ENCODE data around the gene SLCO3A1.

Gene SLCO3A1

DNA sequence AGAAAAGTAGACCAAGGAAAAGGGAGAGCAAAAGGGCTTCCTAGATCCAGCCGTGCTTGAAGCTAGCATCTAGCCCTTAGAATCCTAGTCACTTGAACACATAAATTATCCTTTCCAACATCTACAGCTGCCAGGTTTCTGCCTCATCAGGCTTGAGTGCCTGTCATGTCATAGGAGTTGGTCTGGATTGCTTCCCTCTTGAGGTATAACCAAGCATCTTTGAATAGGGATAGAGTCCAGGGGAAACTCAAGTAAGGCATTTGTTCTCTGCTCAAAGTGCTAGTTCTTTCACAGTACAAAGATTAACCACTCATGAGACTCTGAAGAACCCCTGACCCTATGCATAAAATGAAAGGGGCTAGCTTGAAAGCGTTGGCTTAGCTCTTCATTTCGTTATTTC lies 72.3 kb downstream of the SLCO3A1 start:
- H3K27me3 ChIP-seq (ENCODE audit: insufficient read depth, low read length) = no peaks in the 10 kb centered on the region
- H3K9ac ChIP-seq (ENCODE audit: low read depth, low read length) = no peak overlapping the region
- H3K27ac ChIP-seq (ENCODE audit: low read depth, low read length) = no peak overlapping the region
- no peak overlapping the region for H3K4me3 ChIP-seq (ENCODE audit: low read length)
- no peaks in the 10 kb centered on the region for H3K36me3 ChIP-seq (ENCODE audit: insufficient read depth, low read length)
- H3K9me3 ChIP-seq (ENCODE audit: insufficient read depth, low read depth, low read length) = no peaks in the 10 kb centered on the region
- WGBS = 91% methylated on average over 3 of the region's 3 CpGs
- peaks cover 37% of the 10 kb centered on the region for H3K4me1 ChIP-seq (ENCODE audit: insufficient read depth, low read length)

DNA sequence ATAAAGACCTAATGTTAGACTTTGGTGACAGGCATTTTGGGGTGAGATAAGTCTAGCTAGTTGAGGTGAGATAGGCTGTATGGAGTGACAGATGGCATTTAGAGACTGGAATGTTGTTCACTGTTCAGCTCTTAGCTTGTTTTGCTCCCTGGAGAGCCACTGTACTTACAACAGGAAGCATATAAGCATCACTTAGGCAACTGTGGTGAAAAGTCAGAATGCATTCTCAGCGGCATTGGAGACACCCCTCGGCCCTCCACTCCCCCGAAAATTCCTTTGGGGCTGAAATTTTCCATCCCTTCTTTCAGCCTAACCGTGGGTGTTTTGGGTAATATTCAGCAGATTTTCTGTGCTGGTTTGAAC lies 73.4 kb downstream of the SLCO3A1 start:
- H3K27ac ChIP-seq (ENCODE audit: low read depth, low read length) = no peak overlapping the region
- no peak overlapping the region for H3K9ac ChIP-seq (ENCODE audit: low read depth, low read length)
- no peaks in the 10 kb centered on the region for H3K27me3 ChIP-seq (ENCODE audit: insufficient read depth, low read length)
- no peaks in the 10 kb centered on the region for H3K36me3 ChIP-seq (ENCODE audit: insufficient read depth, low read length)
- no peak overlapping the region for H3K4me3 ChIP-seq (ENCODE audit: low read length)
- peaks cover 46% of the 10 kb centered on the region for H3K4me1 ChIP-seq (ENCODE audit: insufficient read depth, low read length)
- WGBS = 68% methylated on average over 3 of the region's 4 CpGs
- H3K9me3 ChIP-seq (ENCODE audit: insufficient read depth, low read depth, low read length) = no peaks in the 10 kb centered on the region

DNA sequence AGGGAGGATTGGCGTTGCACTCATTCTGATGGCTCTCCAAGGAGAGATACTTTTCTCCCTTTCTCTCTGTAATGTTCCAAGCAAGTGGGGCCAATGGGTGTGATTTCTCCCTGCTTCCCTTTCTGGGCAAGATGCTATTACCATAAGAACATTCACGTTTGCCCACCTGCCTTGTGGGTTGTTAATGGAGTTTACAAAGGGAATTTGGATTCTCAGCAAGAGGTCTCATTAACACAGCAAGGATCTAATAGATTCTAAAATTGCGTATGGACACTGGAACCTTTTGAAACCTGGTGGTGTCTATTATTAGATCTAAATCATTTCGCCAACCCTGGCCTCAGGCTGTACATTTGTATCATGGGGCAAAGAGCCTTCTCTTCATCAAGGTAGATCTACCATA lies 74.1 kb downstream of the SLCO3A1 start:
- no peak overlapping the region for H3K27ac ChIP-seq (ENCODE audit: low read depth, low read length)
- no peak overlapping the region for H3K4me3 ChIP-seq (ENCODE audit: low read length)
- H3K27me3 ChIP-seq (ENCODE audit: insufficient read depth, low read length) = no peaks in the 10 kb centered on the region
- peaks cover 46% of the 10 kb centered on the region for H3K4me1 ChIP-seq (ENCODE audit: insufficient read depth, low read length)
- 83% methylated on average over 3 of the region's 4 CpGs for WGBS
- H3K9me3 ChIP-seq (ENCODE audit: insufficient read depth, low read depth, low read length) = no peaks in the 10 kb centered on the region
- H3K36me3 ChIP-seq (ENCODE audit: insufficient read depth, low read length) = no peaks in the 10 kb centered on the region
- H3K9ac ChIP-seq (ENCODE audit: low read depth, low read length) = no peak overlapping the region

DNA sequence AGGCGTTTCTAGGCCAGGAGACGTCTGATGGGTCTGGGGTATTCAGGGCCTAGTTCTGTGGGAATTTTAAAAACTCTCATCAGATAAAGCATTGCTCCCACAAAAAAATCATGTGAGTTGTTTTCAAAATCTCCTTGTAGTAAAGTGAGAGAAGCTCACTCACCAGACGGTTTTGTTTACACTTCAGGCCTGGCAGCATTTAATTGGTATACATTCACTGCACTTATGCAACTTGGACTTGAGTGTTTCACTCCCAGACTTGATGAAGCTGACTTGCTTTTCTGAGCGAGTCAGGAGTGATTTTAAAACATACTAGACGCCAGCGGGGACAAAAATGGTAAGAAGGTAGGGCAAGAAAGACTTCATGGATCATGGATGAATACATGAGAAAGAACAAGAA lies 75.2 kb downstream of the SLCO3A1 start:
- H3K27me3 ChIP-seq (ENCODE audit: insufficient read depth, low read length) = no peaks in the 10 kb centered on the region
- 92% methylated on average over 6 of the region's 6 CpGs for WGBS

DNA sequence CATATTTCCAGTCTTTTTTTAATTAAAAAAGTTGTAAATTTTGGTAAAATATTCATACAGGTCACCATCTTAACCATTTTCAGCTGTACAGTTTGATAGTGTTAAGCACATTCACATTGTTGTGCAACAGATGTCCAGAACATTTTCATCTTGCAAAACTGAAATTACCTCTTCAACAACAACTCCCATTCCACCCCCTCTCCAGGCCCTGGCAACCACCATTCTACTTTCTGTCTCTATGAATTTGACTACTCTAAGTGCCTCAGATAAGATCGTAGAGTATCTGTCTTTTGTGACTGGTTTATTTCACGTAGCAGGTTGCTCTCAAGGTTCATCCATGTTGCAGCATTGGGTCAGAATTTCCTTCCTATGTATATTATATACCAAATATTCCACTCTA lies 76.0 kb downstream of the SLCO3A1 start:
- H3K9me3 ChIP-seq (ENCODE audit: insufficient read depth, low read depth, low read length) = no peaks in the 10 kb centered on the region; the same call in 1 of the 2 replicates
- H3K4me3 ChIP-seq (ENCODE audit: low read length) = no peak overlapping the region
- no peak overlapping the region for H3K9ac ChIP-seq (ENCODE audit: low read depth, low read length)
- no peaks in the 10 kb centered on the region for H3K36me3 ChIP-seq (ENCODE audit: insufficient read depth, low read length)
- H3K4me1 ChIP-seq (ENCODE audit: insufficient read depth, low read length) = peaks cover 32% of the 10 kb centered on the region
- H3K27me3 ChIP-seq (ENCODE audit: insufficient read depth, low read length) = no peaks in the 10 kb centered on the region
- 100% methylated on average over 2 of the region's 2 CpGs for WGBS
- H3K27ac ChIP-seq (ENCODE audit: low read depth, low read length) = no peak overlapping the region

More for the DNA sequence above, 75.2 kb downstream of the SLCO3A1 start:
- H3K36me3 ChIP-seq (ENCODE audit: insufficient read depth, low read length) = no peaks in the 10 kb centered on the region
- no peak overlapping the region for H3K4me3 ChIP-seq (ENCODE audit: low read length)
- H3K9ac ChIP-seq (ENCODE audit: low read depth, low read length) = no peak overlapping the region
- H3K27ac ChIP-seq (ENCODE audit: low read depth, low read length) = no peak overlapping the region
- peaks cover 40% of the 10 kb centered on the region for H3K4me1 ChIP-seq (ENCODE audit: insufficient read depth, low read length)
- no peaks in the 10 kb centered on the region for H3K9me3 ChIP-seq (ENCODE audit: insufficient read depth, low read depth, low read length)

DNA sequence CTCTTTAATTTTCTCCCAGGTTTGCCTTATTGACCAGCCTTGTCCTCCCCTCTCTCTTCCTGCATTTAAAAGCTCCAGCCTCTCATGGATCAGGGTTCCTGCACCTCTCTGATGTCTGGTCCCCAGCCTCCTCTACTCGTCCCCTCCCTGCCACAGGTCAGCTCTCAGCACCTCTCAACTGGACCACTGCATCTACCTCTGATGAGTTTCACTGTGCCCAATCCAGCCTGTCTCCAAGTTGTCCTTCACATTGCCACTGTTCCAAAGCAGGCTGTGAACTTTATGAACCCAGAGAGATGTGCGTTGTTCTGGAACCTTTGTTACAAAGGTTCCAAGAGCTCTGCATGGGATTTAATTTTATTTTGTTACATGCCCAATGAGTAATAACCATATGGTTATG lies 76.6 kb downstream of the SLCO3A1 start:
- H3K36me3 ChIP-seq (ENCODE audit: insufficient read depth, low read length) = no peaks in the 10 kb centered on the region
- WGBS = 92% methylated on average over 2 of the region's 2 CpGs
- no peak overlapping the region for H3K4me3 ChIP-seq (ENCODE audit: low read length)
- no peak overlapping the region for H3K9ac ChIP-seq (ENCODE audit: low read depth, low read length)
- H3K27me3 ChIP-seq (ENCODE audit: insufficient read depth, low read length) = no peaks in the 10 kb centered on the region
- no peak overlapping the region for H3K27ac ChIP-seq (ENCODE audit: low read depth, low read length)
- H3K9me3 ChIP-seq (ENCODE audit: insufficient read depth, low read depth, low read length) = no peaks in the 10 kb centered on the region; the same call in 1 of the 2 replicates
- H3K4me1 ChIP-seq (ENCODE audit: insufficient read depth, low read length) = peaks cover 31% of the 10 kb centered on the region

DNA sequence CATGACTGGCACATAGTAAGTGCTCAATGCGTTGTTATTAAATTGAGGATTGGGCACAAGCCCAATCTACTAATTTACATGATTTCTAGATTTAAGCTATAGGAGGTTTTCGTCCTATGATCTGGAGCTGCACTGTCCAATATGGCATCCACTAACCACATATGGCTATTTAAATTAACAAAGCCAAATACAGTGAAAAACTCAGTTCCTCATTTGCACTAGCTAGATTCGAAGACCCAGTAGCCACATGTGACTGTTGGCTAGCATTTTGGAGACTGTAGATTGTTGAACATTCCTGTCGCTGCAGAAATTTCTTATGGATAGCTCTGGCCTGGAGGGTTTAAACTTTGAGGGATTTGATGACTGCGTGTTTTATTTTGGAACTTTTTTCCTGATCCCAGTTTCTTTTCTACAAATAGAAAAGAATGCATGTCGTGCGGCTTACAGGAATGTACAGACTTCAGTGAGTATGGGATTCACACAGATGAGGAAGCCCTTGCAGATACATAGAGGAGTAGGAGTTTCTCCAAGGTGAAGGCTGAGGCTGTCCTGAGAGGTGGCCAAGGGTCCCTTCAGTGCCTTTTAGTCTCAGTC lies 82.8 kb downstream of the SLCO3A1 start:
- 95% methylated on average over 6 of the region's 7 CpGs for WGBS
- H3K27me3 ChIP-seq (ENCODE audit: insufficient read depth, low read length) = no peaks in the 10 kb centered on the region
- H3K36me3 ChIP-seq (ENCODE audit: insufficient read depth, low read length) = no peaks in the 10 kb centered on the region
- no peak overlapping the region for H3K4me3 ChIP-seq (ENCODE audit: low read length)
- H3K4me1 ChIP-seq (ENCODE audit: insufficient read depth, low read length) = peaks cover 18% of the 10 kb centered on the region
- no peak overlapping the region for H3K27ac ChIP-seq (ENCODE audit: low read depth, low read length)
- H3K9me3 ChIP-seq (ENCODE audit: insufficient read depth, low read depth, low read length) = no peaks in the 10 kb centered on the region; the same call in 1 of the 2 replicates
- no peak overlapping the region for H3K9ac ChIP-seq (ENCODE audit: low read depth, low read length)

DNA sequence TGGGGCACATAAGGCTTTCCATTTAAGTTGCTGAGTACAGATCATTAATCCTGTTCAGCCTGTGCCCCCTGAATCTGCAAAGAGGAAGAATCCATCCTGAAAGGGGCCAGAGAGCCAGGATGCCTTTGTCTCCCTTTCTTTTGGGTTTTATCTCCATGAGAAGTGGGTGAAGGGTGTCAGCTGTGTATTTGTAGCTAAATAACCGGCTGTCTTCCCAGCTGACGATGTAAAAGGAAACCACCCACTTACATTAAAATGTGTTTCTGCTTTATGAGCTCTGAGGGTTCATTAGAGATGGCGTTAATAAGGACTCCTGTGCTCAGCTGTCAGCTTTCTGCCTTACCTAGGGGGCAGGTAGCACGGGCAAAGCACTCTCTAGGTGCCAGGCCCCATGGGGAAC lies 83.4 kb downstream of the SLCO3A1 start:
- no peaks in the 10 kb centered on the region; the same call in 1 of the 2 replicates for H3K9me3 ChIP-seq (ENCODE audit: insufficient read depth, low read depth, low read length)
- H3K27ac ChIP-seq (ENCODE audit: low read depth, low read length) = no peak overlapping the region
- no peak overlapping the region for H3K9ac ChIP-seq (ENCODE audit: low read depth, low read length)
- no peaks in the 10 kb centered on the region for H3K36me3 ChIP-seq (ENCODE audit: insufficient read depth, low read length)
- no peak overlapping the region for H3K4me3 ChIP-seq (ENCODE audit: low read length)
- no peaks in the 10 kb centered on the region for H3K27me3 ChIP-seq (ENCODE audit: insufficient read depth, low read length)
- H3K4me1 ChIP-seq (ENCODE audit: insufficient read depth, low read length) = peaks cover 16% of the 10 kb centered on the region
- 94% methylated on average over 2 of the region's 4 CpGs for WGBS

DNA sequence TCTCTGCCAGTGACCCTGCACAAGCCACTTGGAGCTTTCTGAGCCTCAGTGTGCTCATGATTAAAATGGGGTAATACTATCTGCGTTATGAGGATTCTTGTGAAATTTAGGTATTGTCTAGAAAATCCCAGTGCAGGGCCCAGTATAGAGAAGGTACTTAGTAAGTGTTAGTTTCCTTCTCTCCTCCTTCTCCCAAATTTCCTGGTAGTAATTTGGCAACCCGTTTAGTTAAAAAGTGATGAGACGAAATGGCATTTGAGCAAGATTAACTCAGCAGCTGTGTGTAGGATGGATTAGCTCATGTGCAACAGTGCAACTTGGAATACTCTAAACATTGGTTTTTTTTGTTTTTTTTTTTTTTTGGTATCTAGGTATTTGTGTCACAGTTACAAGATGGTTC lies 84.6 kb downstream of the SLCO3A1 start:
- peaks cover 16% of the 10 kb centered on the region for H3K4me1 ChIP-seq (ENCODE audit: insufficient read depth, low read length)
- no peak overlapping the region for H3K4me3 ChIP-seq (ENCODE audit: low read length)
- no peak overlapping the region for H3K27ac ChIP-seq (ENCODE audit: low read depth, low read length)
- no peaks in the 10 kb centered on the region for H3K36me3 ChIP-seq (ENCODE audit: insufficient read depth, low read length)
- H3K9me3 ChIP-seq (ENCODE audit: insufficient read depth, low read depth, low read length) = no peaks in the 10 kb centered on the region; the same call in 1 of the 2 replicates
- no peak overlapping the region for H3K9ac ChIP-seq (ENCODE audit: low read depth, low read length)
- 94% methylated on average over 3 of the region's 3 CpGs for WGBS
- H3K27me3 ChIP-seq (ENCODE audit: insufficient read depth, low read length) = no peaks in the 10 kb centered on the region

DNA sequence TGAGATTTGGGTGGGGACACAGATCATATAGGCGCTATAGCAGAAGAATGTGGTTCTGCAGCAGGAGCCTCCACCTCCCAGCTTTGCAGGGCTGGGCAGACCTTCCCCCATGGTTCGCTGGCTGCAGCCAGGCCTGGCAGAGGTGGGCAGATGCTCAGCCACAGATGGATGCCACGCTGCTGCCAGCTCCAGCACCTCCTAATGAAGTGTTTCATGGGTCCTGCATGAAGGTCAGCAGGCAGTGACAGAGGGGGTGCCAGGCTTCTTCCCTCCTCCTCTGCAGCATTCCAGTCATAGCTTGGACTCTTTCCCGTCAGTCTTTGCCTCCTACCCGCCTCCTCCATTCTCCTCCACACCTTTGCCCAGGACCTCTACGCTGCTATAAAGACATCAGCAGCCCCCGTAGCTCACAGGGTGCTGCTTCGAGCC lies 85.9 kb downstream of the SLCO3A1 start:
- Histone ChIP-seq H3K9me3 (ENCODE audit: insufficient read depth, low read depth, low read length) (no peaks in the 10 kb centered on the region), H3K36me3 (ENCODE audit: insufficient read depth, low read length) (no peaks in the 10 kb centered on the region), H3K9ac (ENCODE audit: low read depth, low read length) (no peak overlapping the region), H3K4me1 (ENCODE audit: insufficient read depth, low read length) (peaks cover 16% of the 10 kb centered on the region), H3K4me3 (ENCODE audit: low read length) (no peak overlapping the region), H3K27me3 (ENCODE audit: insufficient read depth, low read length) (no peaks in the 10 kb centered on the region), H3K27ac (ENCODE audit: low read depth, low read length) (no peak overlapping the region)
- WGBS = 86% methylated on average over 8 of the region's 8 CpGs

DNA sequence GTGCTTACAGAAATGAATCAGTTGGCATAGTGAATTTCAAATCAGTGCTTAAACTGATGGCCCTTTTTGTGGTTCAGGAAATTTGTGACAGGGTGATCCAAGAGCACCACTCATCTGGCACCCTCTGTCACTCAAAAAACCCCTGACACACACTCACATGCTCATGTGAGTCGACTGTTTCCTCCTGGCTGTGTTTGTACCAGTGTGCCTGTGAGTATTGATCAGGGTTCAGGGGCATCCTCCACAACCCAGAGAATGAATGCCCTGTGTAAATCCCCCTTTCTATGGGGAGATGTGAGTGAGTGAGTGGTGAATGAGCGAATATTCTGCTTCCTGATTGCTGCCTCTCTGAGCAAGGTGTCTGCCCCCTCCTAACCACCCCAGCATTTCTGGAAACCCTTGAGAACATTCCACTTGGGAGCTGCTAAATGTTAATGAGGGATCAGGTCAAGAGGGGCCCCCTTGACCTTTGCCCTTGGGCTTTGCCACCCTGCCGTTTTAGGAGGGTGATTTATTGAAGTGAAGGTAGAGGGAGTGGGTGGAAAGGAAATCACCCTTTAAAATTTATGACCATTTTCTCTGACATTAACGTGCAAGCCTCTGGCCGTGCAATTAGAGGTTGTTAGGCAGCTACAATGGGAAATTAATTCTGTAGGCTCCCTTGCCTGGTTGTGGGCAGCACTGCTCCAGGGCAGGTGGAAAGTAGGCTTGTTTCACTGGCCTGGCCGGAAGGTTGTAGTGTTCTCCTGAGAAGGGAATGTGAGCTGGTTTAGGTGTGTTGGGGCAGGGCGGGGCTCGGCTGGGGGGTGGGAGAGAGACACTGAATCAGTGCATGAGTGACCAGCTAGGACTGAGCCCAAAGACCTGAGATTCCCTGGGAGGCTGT lies 87.2 kb downstream of the SLCO3A1 start:
- no peak overlapping the region for H3K9ac ChIP-seq (ENCODE audit: low read depth, low read length)
- H3K36me3 ChIP-seq (ENCODE audit: insufficient read depth, low read length) = no peaks in the 10 kb centered on the region
- peaks cover 16% of the 10 kb centered on the region for H3K4me1 ChIP-seq (ENCODE audit: insufficient read depth, low read length)
- H3K27me3 ChIP-seq (ENCODE audit: insufficient read depth, low read length) = no peaks in the 10 kb centered on the region
- H3K27ac ChIP-seq (ENCODE audit: low read depth, low read length) = no peak overlapping the region
- H3K4me3 ChIP-seq (ENCODE audit: low read length) = no peak overlapping the region
- H3K9me3 ChIP-seq (ENCODE audit: insufficient read depth, low read depth, low read length) = no peaks in the 10 kb centered on the region
- 64% methylated on average over 7 of the region's 8 CpGs for WGBS
